Neutrophil (primary cell): Measurements from ENCODE around the gene TNFRSF11A.

ENCODE experiments used
- H3K27ac ChIP-seq: fragments of 200-600 bp; sonication (generic); 2 replicates; pipeline ENCODE4 v1.5.1; 2016; ENCODE audit warnings: mild to moderate bottlenecking, moderate library complexity
- H3K27me3 ChIP-seq: fragments of 200-600 bp; sonication (generic); 2 replicates; pipeline ENCODE4 v1.6.0; 2016; ENCODE audit warnings: mild to moderate bottlenecking
- H3K36me3 ChIP-seq: fragments of 200-600 bp; sonication (generic); 2 replicates; pipeline ENCODE4 v1.5.1; 2017
- H3K4me1 ChIP-seq, 2 experiments: fragments of 200-600 bp in 1 of 2; sonication (generic) in 1 of 2; 1 replicate in 1 of 2; 2 replicates in 1 of 2; pipeline versions ENCODE4 v1.5.1 to v1.6.1; 2013 to 2016; ENCODE audit warnings: low read depth in 1 of 2, low read length in 1 of 2, mild to moderate bottlenecking in 1 of 2, moderate library complexity in 1 of 2; ENCODE audit not compliant: control insufficient read depth in 1 of 2, insufficient read depth in 1 of 2
- H3K4me3 ChIP-seq, 2 experiments: fragments of 200-600 bp in 1 of 2; sonication (generic) in 1 of 2; 1 replicate in 1 of 2; 2 replicates in 1 of 2; pipeline ENCODE4 v1.5.1; 2013 to 2016; ENCODE audit warnings: low read depth in 1 of 2, low read length in 1 of 2, mild to moderate bottlenecking in 1 of 2, moderate library complexity in 1 of 2
- H3K9me3 ChIP-seq: fragments of 200-600 bp; sonication (generic); 2 replicates; pipeline ENCODE4 v1.5.1; 2016
- TF ChIP-seq, protein P1 (sequence below): fragments of 200-600 bp; sonication (generic); IDR thresholded peaks from 2 replicates; pipeline ENCODE4 v1.5.1; 2016; ENCODE audit warnings: antibody characterized with exemption

Gene TNFRSF11A

DNA sequence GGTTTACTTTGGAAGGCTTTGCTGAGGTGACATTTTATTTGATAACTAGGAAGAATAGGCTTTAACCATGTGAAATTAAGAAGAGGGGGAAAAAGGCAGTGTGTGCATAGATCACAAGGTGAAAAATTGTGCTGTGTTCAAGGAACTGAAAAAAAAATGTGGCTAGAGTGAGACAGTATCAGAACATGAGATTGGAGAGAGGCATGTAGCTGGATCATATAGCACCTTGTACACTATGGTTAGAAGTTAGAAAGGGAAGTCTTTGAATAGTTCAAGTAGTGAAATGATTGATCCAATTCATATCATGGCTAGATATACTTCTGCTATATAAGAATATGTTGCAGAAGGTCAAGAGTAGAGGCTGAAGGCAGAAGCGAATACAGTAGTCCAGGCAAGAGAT is 12.3 kb upstream of the TNFRSF11A start:
- no peak overlapping the region for H3K27ac ChIP-seq
- no peaks in the 10 kb centered on the region for H3K9me3 ChIP-seq
- no peak overlapping the region for H3K4me3 ChIP-seq
- H3K4me1 ChIP-seq: no peaks in the 10 kb centered on the region
- peaks cover 10% of the 10 kb centered on the region for H3K27me3 ChIP-seq
- H3K36me3 ChIP-seq: peaks cover 28% of the 10 kb centered on the region
- TF ChIP-seq, protein P1, sequence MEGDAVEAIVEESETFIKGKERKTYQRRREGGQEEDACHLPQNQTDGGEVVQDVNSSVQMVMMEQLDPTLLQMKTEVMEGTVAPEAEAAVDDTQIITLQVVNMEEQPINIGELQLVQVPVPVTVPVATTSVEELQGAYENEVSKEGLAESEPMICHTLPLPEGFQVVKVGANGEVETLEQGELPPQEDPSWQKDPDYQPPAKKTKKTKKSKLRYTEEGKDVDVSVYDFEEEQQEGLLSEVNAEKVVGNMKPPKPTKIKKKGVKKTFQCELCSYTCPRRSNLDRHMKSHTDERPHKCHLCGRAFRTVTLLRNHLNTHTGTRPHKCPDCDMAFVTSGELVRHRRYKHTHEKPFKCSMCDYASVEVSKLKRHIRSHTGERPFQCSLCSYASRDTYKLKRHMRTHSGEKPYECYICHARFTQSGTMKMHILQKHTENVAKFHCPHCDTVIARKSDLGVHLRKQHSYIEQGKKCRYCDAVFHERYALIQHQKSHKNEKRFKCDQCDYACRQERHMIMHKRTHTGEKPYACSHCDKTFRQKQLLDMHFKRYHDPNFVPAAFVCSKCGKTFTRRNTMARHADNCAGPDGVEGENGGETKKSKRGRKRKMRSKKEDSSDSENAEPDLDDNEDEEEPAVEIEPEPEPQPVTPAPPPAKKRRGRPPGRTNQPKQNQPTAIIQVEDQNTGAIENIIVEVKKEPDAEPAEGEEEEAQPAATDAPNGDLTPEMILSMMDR: no peak

DNA sequence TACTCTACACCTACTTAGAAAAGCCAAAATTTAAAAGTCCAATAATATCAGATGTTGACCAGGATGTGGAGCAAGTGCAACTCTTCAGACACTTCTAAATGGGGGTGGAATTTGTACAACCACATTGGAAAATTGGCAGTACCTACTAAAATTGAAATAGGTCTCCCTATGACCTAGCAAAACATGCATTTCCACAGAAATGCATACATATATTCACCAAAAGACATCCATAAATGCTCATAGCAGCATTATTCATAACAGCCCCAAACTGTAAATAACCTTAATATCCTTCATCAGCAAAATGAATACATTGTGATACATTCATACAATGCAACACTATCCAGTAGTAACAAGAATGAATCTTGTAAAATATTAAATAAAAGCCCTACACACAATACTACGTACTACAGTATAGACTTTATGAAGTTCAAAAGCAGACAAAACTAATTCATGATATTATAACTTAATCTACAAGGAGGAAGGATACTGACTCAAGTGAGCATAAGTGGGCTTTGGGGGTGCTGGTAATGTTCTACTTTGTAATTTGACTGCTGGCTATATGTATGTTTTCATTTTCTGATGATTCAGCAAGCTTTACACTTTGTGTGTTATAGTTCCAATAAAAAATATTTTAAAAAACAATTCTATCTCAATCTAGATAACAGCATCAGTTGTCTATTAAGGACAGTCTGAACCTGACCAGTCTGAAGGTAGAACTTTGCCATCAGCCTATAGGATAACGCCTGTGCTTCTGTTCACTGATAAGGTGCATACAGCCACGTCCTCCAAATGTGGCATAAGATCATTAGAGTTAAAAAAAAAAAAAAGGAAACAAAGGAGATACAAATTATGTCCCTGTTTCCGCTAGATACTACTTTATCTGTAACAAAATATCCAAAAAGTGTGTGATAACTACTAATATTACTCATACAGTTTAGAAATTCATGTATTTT is 6.6 kb upstream of the TNFRSF11A start:
- no peaks in the 10 kb centered on the region for H3K9me3 ChIP-seq
- TF ChIP-seq, protein P1: no peak
- H3K4me1 ChIP-seq: no peaks in the 10 kb centered on the region
- H3K4me3 ChIP-seq: no peak overlapping the region
- peaks cover 48% of the 10 kb centered on the region for H3K27me3 ChIP-seq
- no peaks in the 10 kb centered on the region for H3K36me3 ChIP-seq
- H3K27ac ChIP-seq: no peak overlapping the region

DNA sequence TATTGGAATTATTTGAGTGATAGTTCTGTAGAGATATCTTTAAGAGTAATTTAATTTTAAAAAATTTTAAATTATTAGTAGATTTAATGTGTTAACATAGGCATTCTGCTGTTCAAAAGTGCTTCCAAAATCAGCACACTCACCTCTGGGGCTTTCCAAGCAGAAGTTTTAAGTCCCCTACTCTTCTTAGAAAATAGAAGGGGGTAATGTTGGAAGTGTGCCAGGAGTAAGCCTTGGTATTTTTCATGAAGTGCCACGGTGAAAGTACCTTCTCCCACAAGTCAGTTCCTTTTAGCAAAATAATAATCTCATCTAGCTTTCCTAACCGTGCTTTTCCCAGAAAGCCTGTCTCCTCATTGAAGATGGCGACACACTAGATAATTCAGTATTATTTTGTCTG is 3.9 kb upstream of the TNFRSF11A start:
- Histone ChIP-seq H3K4me1 (peaks cover 16 to 21% of the 10 kb centered on the region in 2 experiments), H3K36me3 (no peaks in the 10 kb centered on the region), H3K9me3 (no peaks in the 10 kb centered on the region), H3K4me3 (no peak overlapping the region), H3K27ac (no peak overlapping the region), H3K27me3 (peaks cover 68% of the 10 kb centered on the region)
- TF ChIP-seq, protein P1: no peak

DNA sequence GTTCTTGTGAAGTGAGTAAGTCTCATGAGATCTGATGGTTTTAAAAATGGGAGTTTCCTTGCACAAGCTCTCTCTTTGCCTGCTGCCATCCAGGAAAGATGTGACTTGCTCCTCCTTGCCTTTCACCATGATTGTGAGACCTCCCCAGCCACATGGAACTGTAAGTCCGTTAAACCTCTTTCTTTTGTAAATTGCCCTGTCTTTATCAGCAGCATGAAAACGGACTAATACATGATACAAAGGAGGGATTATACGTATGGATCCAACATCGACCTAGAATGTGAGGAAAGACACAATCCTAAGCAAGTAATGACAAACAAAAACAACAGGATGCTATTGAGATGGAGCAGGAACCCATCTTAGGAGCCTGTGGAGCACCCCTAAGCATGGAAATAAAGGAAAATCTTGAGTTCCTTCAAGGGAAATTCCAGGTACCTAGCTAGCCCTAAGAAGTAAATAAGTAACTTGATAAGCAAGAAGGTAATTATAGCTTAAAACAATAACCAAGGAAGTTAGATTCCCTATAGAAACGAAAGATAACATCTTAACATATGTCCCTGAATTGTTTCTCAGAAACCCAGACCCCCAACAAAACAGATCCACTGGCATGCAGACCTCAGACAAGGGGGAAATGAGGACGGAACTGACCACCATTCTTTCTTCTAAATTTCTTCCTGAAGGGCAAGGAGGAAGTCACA is 1.5 kb upstream of the TNFRSF11A start:
- no peak overlapping the region for H3K4me3 ChIP-seq
- peaks cover 21 to 26% of the 10 kb centered on the region in 2 experiments for H3K4me1 ChIP-seq
- H3K36me3 ChIP-seq: no peaks in the 10 kb centered on the region
- TF ChIP-seq, protein P1: no peak
- H3K27ac ChIP-seq: no peak overlapping the region
- no peaks in the 10 kb centered on the region for H3K9me3 ChIP-seq
- H3K27me3 ChIP-seq: peaks cover 85% of the 10 kb centered on the region

DNA sequence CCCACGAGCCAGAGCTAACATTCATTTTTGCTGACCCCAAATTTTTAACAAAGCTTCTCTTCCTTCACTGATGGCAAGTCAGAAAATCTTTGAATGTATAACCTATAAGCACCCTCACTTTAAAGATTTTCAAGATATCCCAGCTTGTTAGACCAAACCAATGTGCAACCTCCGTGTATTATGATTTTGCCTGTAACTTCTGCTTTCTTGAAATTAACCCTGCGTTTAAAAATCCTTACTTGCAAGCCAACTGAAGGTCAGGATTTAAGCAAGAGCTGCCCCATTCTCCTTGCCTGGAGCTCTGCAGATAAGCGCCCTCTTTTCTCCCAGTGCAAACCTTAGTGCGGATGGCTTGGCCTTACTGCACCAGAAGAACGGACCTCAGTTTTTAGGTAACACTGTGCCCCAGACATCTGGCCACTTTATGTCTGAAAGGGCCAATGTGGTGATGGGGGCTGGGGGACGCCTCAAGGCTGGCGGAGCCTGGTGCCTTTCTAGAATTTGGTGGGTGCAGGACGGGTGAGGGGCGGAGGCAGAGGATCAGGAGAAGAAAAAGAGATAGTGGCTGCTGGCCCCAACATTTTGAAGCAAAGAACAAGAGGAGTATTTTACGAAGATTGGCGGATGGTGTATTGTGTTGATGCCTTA is 805 bp upstream of the TNFRSF11A start:
- H3K4me1 ChIP-seq: peaks cover 21 to 26% of the 10 kb centered on the region in 2 experiments
- no peak overlapping the region for H3K27ac ChIP-seq
- TF ChIP-seq, protein P1: no peak
- no peaks in the 10 kb centered on the region for H3K9me3 ChIP-seq
- no peaks in the 10 kb centered on the region for H3K36me3 ChIP-seq
- H3K27me3 ChIP-seq: peaks cover 87% of the 10 kb centered on the region
- H3K4me3 ChIP-seq: no peak overlapping the region
